HEK293 (cell line): ENCODE results near the gene ANKRD30B.
"Not testable (repeated sequence)": the region's sequence is repeated elsewhere in the genome, so short reads cannot be mapped to it uniquely, and the experiment has no call there.

ENCODE experiments used
- CTCF ChIP-seq: fragments of 450-650 bp; formaldehyde crosslinking; IDR thresholded peaks from 2 replicates; pipeline ENCODE4 v1.5.1; 2016; ENCODE audit warnings: missing biosample characterization, missing genetic modification characterization
- MYNN ChIP-seq: fragments of 450-650 bp; formaldehyde crosslinking; IDR thresholded peaks from 2 replicates; pipeline ENCODE4 v1.5.1; 2016; ENCODE audit warnings: missing biosample characterization, missing genetic modification characterization, borderline replicate concordance
- MZF1 ChIP-seq: fragments of 450-650 bp; formaldehyde crosslinking; IDR thresholded peaks from 2 replicates; pipeline ENCODE4 v1.5.1; 2017; ENCODE audit warnings: missing biosample characterization, missing genetic modification characterization, borderline replicate concordance
- PBX3 ChIP-seq: sonication (generic); formaldehyde crosslinking; IDR thresholded peaks from 2 replicates; pipeline ENCODE4 v1.8.1; 2022; ENCODE audit warnings: mild to moderate bottlenecking, moderate library complexity, missing genetic modification reagents
- SP2 ChIP-seq: fragments of 450-650 bp; formaldehyde crosslinking; IDR thresholded peaks from 2 replicates; pipeline ENCODE4 v1.5.1; 2016; ENCODE audit warnings: missing biosample characterization, missing genetic modification characterization
- ZFP41 ChIP-seq: fragments of 450-650 bp; formaldehyde crosslinking; IDR thresholded peaks from 2 replicates; pipeline ENCODE4 v1.5.1; 2016; ENCODE audit warnings: missing biosample characterization, missing genetic modification characterization, borderline replicate concordance
- ZNF133 ChIP-seq: fragments of 450-650 bp; formaldehyde crosslinking; IDR thresholded peaks from 2 replicates; pipeline ENCODE4 v1.5.1; 2016; ENCODE audit warnings: missing biosample characterization, missing genetic modification characterization
- ZNF211 ChIP-seq: fragments of 450-650 bp; formaldehyde crosslinking; IDR thresholded peaks from 2 replicates; pipeline ENCODE4 v1.5.1; 2016; ENCODE audit warnings: low read depth, missing biosample characterization, missing genetic modification characterization
- ZNF23 ChIP-seq: fragments of 450-650 bp; formaldehyde crosslinking; IDR thresholded peaks from 2 replicates; pipeline ENCODE4 v1.5.1; 2016; ENCODE audit warnings: missing biosample characterization, missing genetic modification characterization, borderline replicate concordance
- ZNF274 ChIP-seq, 2 experiments: fragments of 200-500 bp in 1 of 2; fragments of 450-650 bp in 1 of 2; sonication (Bioruptor generic) in 1 of 2; formaldehyde crosslinking in 1 of 2; IDR thresholded peaks; 2 replicates each; pipeline versions ENCODE4 v1.5.1 to v1.6.1; 2014 to 2016; ENCODE audit warnings: borderline replicate concordance in 1 of 2, inconsistent platforms in 1 of 2, low read length in 1 of 2, missing biosample characterization in 1 of 2, missing genetic modification characterization in 1 of 2
- ZNF341 ChIP-seq: fragments of 450-650 bp; formaldehyde crosslinking; IDR thresholded peaks from 2 replicates; pipeline ENCODE4; 2016; ENCODE audit warnings: low read depth, missing biosample characterization, missing genetic modification characterization
- ZNF701 ChIP-seq: fragments of 450-650 bp; formaldehyde crosslinking; IDR thresholded peaks from 2 replicates; pipeline ENCODE4 v1.5.1; 2016; ENCODE audit warnings: missing biosample characterization, missing genetic modification characterization
- TF ChIP-seq, protein P1 (sequence below): fragments of 450-650 bp; formaldehyde crosslinking; IDR thresholded peaks from 2 replicates; pipeline ENCODE4 v1.5.1; 2017; ENCODE audit warnings: missing biosample characterization, missing genetic modification characterization
- TF ChIP-seq, protein P2 (sequence below): fragments of 450-650 bp; formaldehyde crosslinking; IDR thresholded peaks from 2 replicates; pipeline ENCODE4 v1.5.1; 2016; ENCODE audit warnings: missing biosample characterization, missing genetic modification characterization

DNA sequence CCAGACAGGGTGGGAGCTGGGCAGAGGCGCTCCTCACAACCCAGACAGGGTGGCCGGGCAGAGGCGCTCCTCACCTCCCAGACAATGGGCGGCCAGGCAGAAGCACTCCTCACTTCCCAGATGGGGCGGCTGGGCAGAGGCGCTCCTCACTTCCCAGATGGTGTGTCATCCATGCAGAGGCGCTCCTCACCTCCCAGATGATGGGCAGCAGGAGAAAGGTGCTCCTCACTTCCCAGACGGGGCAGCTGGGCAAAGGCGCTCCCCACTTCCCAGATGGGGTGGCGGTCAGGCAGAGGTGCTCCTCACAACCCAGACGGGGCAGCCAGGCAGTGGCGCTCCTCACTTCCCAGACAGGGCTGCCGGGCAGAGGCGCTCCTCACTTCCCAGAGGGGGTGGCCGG, 112.0 kb downstream of the ANKRD30B start:
- not testable (repeated sequence) for TF ChIP-seq ZNF211; ZNF274 (IDR thresholded peaks at IDR 0.05; ENCODE audit: low read length); ZNF274 (tag by site-specific recombination; IDR thresholded peaks at IDR 0.05; ENCODE audit: borderline replicate concordance); MYNN; SP2 (tag by site-specific recombination); CTCF (tag by site-specific recombination); ZNF701 (tag by site-specific recombination); PBX3 (CRISPR knock-in tag); MZF1 (tag by site-specific recombination); ZNF23 (tag by site-specific recombination); ZNF133; ZFP41 (tag by site-specific recombination); ZNF341 (tag by site-specific recombination)
- TF ChIP-seq, protein P1, sequence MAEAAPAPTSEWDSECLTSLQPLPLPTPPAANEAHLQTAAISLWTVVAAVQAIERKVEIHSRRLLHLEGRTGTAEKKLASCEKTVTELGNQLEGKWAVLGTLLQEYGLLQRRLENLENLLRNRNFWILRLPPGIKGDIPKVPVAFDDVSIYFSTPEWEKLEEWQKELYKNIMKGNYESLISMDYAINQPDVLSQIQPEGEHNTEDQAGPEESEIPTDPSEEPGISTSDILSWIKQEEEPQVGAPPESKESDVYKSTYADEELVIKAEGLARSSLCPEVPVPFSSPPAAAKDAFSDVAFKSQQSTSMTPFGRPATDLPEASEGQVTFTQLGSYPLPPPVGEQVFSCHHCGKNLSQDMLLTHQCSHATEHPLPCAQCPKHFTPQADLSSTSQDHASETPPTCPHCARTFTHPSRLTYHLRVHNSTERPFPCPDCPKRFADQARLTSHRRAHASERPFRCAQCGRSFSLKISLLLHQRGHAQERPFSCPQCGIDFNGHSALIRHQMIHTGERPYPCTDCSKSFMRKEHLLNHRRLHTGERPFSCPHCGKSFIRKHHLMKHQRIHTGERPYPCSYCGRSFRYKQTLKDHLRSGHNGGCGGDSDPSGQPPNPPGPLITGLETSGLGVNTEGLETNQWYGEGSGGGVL, result not testable (repeated sequence)
- TF ChIP-seq, protein P2, sequence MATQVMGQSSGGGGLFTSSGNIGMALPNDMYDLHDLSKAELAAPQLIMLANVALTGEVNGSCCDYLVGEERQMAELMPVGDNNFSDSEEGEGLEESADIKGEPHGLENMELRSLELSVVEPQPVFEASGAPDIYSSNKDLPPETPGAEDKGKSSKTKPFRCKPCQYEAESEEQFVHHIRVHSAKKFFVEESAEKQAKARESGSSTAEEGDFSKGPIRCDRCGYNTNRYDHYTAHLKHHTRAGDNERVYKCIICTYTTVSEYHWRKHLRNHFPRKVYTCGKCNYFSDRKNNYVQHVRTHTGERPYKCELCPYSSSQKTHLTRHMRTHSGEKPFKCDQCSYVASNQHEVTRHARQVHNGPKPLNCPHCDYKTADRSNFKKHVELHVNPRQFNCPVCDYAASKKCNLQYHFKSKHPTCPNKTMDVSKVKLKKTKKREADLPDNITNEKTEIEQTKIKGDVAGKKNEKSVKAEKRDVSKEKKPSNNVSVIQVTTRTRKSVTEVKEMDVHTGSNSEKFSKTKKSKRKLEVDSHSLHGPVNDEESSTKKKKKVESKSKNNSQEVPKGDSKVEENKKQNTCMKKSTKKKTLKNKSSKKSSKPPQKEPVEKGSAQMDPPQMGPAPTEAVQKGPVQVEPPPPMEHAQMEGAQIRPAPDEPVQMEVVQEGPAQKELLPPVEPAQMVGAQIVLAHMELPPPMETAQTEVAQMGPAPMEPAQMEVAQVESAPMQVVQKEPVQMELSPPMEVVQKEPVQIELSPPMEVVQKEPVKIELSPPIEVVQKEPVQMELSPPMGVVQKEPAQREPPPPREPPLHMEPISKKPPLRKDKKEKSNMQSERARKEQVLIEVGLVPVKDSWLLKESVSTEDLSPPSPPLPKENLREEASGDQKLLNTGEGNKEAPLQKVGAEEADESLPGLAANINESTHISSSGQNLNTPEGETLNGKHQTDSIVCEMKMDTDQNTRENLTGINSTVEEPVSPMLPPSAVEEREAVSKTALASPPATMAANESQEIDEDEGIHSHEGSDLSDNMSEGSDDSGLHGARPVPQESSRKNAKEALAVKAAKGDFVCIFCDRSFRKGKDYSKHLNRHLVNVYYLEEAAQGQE (tag by site-specific recombination), result not testable (repeated sequence)
